H1 (cell line): Measurements from ENCODE around the gene DGCR8. TPM values are rescaled to one million over a fixed set of nuclear protein-coding genes. Genes with fewer than 3 reads are reported as not detected.

Source experiments
- BRCA1 ChIP-seq: IDR thresholded peaks from 2 replicates; pipeline ENCODE4 v1.6.1; 2012; ENCODE audit warnings: low read depth, low read length, improper control_type of control experiment
- CTBP2 ChIP-seq: IDR thresholded peaks from 2 replicates; pipeline ENCODE4 v1.7.0; 2011; ENCODE audit warnings: borderline replicate concordance, mild to moderate bottlenecking, moderate library complexity, mixed read lengths, low read length; ENCODE audit not compliant: insufficient read depth, insufficient read length
- KDM1A ChIP-seq: fragments of 200-600, 300-600 bp; sonication (generic); IDR thresholded peaks from 2 replicates; pipeline ENCODE4 v1.7.1; 2016; ENCODE audit warnings: mild to moderate bottlenecking, low read length, borderline replicate concordance
- KDM5A ChIP-seq: fragments of 200-600 bp; IDR thresholded peaks from 2 replicates; pipeline ENCODE4 v1.7.1; 2012; ENCODE audit warnings: mild to moderate bottlenecking, low read length, inconsistent platforms, mixed read lengths
- NANOG ChIP-seq: IDR thresholded peaks from 2 replicates; pipeline ENCODE4 v1.6.1; 2011; ENCODE audit warnings: low read length, low read depth, mild to moderate bottlenecking, inconsistent platforms; ENCODE audit not compliant: insufficient read depth, poor library complexity, severe bottlenecking
- POU5F1 ChIP-seq: IDR thresholded peaks from 2 replicates; pipeline ENCODE4 v1.6.1; 2011; ENCODE audit warnings: low read depth, mild to moderate bottlenecking, low read length, moderate library complexity
- polyA plus RNA-seq, 7 experiments: library from polyadenylated mRNA; depleted of rRNA in 3 of 7; stranded (reverse) in 5 of 7; unstranded in 2 of 7; fragments of >200 nt in 5 of 7; fragments of 200-250 nt in 2 of 7; gene quantifications; 1 replicate in 5 of 7; 2 replicates in 1 of 7; 4 replicates in 1 of 7; pipeline versions ENCODE4 v1.2.1 to v1.2.3, GENCODE V29; 2011 to 2013; ENCODE audit warnings: missing spikeins in 2 of 7, mixed read lengths in 2 of 7
- total RNA-seq: library from RNA; stranded (reverse); fragmentation: NEBNext Ultra II Directional; extraction: Animal tissue kit (Norgen Biotek cat#: 25700); gene quantifications from 2 replicates; pipeline ENCODE4 v1.2.1, GENCODE V29; 2021

The DGCR8 gene
- total and polyA plus RNA-seq, 2 of the 8 experiments (the other 6 are each of a cell fraction or from before 2014, with no cell fraction given) = 23.7 to 43.7 TPM

GRCh38 chr22:20036535-20037392 lies 43.3 kb upstream of the DGCR8 start (continued):
- TF ChIP-seq POU5F1 (no peak), CTBP2 (no peak), BRCA1 (no peak), NANOG (no peak), KDM5A (no peak), KDM1A (no peak)
